ENCODE measurements around the gene WDR35. TPM values are rescaled to one million over a fixed set of nuclear protein-coding genes. Genes with fewer than 3 reads are reported as not detected.

The WDR35 gene
- total RNA-seq, 1 experiment from 2014 or later, result 29.4 TPM

DNA sequence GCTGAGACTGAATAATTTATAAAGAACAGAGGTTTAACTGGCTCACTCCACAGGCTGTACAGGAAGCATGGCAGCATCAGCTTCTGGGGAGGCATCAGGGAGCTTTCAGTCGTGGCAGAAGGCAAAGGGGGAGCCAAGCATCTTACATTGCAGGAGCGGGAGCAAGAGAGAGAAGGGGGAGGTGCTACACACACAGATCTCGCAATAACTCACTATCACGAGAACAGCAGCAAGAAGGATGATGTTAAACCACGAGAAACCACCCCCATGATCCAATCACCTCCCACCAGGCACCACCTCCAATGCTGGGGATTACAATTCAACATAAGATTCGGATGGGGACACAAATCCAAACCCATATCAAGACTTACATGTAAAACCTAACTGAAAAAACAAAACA lies 40.3 kb upstream of the WDR35 start:
- H3K4me3 ChIP-seq (ENCODE audit: low read depth, low read length, poor library complexity, severe bottlenecking), result no peak overlapping the region
- no peaks in the 10 kb centered on the region for H3K27me3 ChIP-seq (replicated peaks; ENCODE audit: insufficient read depth, low read depth, low read length, poor library complexity)
- CTCF ChIA-PET, result no interaction called here
- POLR2A ChIA-PET (ENCODE audit: low non-redundant PET), result interaction anchor here (0.7 kb wide), 1 partner anchor 602 kb away, joined by 11 read pairs; no protein-coding TSS in a partner anchor
- H3K27ac ChIP-seq (ENCODE audit: low read depth, low read length, poor library complexity, severe bottlenecking), result no peak overlapping the region
- H3K9me3 ChIP-seq (ENCODE audit: low read depth, low read length, poor library complexity, severe bottlenecking), result peaks cover 12% of the 10 kb centered on the region
- DNase-seq (ENCODE audit: low spot score), result no peak
- TF ChIP-seq, protein P1, sequence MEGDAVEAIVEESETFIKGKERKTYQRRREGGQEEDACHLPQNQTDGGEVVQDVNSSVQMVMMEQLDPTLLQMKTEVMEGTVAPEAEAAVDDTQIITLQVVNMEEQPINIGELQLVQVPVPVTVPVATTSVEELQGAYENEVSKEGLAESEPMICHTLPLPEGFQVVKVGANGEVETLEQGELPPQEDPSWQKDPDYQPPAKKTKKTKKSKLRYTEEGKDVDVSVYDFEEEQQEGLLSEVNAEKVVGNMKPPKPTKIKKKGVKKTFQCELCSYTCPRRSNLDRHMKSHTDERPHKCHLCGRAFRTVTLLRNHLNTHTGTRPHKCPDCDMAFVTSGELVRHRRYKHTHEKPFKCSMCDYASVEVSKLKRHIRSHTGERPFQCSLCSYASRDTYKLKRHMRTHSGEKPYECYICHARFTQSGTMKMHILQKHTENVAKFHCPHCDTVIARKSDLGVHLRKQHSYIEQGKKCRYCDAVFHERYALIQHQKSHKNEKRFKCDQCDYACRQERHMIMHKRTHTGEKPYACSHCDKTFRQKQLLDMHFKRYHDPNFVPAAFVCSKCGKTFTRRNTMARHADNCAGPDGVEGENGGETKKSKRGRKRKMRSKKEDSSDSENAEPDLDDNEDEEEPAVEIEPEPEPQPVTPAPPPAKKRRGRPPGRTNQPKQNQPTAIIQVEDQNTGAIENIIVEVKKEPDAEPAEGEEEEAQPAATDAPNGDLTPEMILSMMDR (conservative IDR thresholded peaks at IDR 0.05; ENCODE audit: low read depth, low read length), result no peak
- no peak for TF ChIP-seq EZH2 (IDR thresholded peaks at IDR 0.05; ENCODE audit: borderline replicate concordance, low read depth, low read length, poor library complexity, severe bottlenecking)
- BruUV-seq (replicated peaks), result no TSS peak
- H3K36me3 ChIP-seq (ENCODE audit: insufficient read depth, low read length, poor library complexity, severe bottlenecking), result peaks cover 76% of the 10 kb centered on the region
- intact Hi-C loops (cut with micrococcal nuclease; ENCODE audit: unreplicated experiment), result no loop called here
- H3K4me1 ChIP-seq (ENCODE audit: insufficient read depth, low read length, poor library complexity, severe bottlenecking), result peaks cover 6% of the 10 kb centered on the region

DNA sequence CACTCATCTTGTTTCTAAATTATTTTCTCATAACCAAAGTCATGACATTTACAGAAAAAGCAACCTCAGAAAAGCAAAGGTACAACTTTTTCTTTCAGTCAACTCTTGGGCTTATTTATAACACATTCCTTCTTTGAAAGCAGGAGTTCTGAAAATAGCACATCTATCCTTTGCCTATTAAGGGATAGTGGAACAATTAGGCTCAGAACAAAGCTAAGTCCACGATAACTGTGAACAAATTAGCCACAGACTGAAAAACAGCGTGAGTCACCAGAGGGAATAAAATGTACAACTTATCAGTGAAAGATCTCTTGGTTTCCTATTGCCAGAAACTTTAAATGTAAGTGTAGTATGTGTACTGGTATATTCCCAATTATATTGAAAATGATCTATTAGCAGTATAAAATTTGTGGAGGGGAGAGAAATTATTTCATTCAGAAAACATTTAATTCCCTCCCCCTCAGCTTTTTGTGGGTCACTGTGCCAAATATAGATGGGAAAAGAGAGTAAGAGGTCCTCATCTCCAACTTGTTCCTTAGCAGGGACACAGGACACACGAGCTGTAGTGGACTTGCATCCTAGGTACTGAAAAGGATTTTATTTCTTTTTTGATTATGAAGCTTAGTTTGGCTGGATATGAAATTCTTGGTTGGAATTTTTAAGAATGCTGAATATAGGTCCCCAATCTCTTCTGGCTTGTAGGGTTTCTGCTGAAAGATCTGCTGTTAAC lies 38.0 kb upstream of the WDR35 start:
- Histone ChIP-seq H3K9me3 (ENCODE audit: low read depth, low read length, poor library complexity, severe bottlenecking) (peaks cover 12% of the 10 kb centered on the region), H3K4me3 (ENCODE audit: low read depth, low read length, poor library complexity, severe bottlenecking) (no peak overlapping the region), H3K4me1 (ENCODE audit: insufficient read depth, low read length, poor library complexity, severe bottlenecking) (peaks cover 9% of the 10 kb centered on the region), H3K27ac (ENCODE audit: low read depth, low read length, poor library complexity, severe bottlenecking) (no peak overlapping the region), H3K27me3 (replicated peaks; ENCODE audit: insufficient read depth, low read depth, low read length, poor library complexity) (no peaks in the 10 kb centered on the region), H3K36me3 (ENCODE audit: insufficient read depth, low read length, poor library complexity, severe bottlenecking) (peaks cover 52% of the 10 kb centered on the region)
- CTCF ChIA-PET, result interaction anchor here (0.6 kb wide), 1 partner anchor 12 kb away, joined by 4 read pairs; no protein-coding TSS in a partner anchor
- TF ChIP-seq, protein P1 (conservative IDR thresholded peaks at IDR 0.05; ENCODE audit: low read depth, low read length), result no peak
- no peak for TF ChIP-seq EZH2 (IDR thresholded peaks at IDR 0.05; ENCODE audit: borderline replicate concordance, low read depth, low read length, poor library complexity, severe bottlenecking)
- no peak for DNase-seq (ENCODE audit: low spot score)
- intact Hi-C loops (cut with micrococcal nuclease; ENCODE audit: unreplicated experiment), result no loop called here
- POLR2A ChIA-PET (ENCODE audit: low non-redundant PET), result no interaction called here
- BruUV-seq (replicated peaks), result no TSS peak

DNA sequence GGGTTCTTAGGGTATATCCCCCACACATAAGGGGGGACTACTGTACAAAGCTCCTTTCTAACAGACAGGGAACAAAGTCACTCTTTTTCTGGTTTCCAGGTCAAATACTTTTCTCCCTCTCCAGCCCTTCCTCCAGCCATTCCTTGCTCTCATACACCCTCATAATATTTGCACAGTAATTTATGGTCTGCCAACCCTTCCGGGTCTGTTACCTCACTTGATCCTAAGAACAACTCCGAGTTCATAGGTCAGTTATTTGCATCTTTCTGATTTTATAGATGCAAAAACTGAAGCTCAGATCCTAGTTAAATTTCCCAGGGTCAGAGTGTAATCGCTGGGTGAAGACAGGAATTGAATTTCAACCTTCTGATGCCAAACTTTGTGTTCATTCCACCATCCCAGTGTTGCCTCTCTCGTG lies 37.4 kb upstream of the WDR35 start:
- ChIA-PET CTCF (no interaction called here), POLR2A (ENCODE audit: low non-redundant PET) (no interaction called here)
- H3K4me3 ChIP-seq (ENCODE audit: low read depth, low read length, poor library complexity, severe bottlenecking), result no peak overlapping the region
- H3K27me3 ChIP-seq (replicated peaks; ENCODE audit: insufficient read depth, low read depth, low read length, poor library complexity), result no peaks in the 10 kb centered on the region
- peaks cover 46% of the 10 kb centered on the region for H3K36me3 ChIP-seq (ENCODE audit: insufficient read depth, low read length, poor library complexity, severe bottlenecking)
- no TSS peak for BruUV-seq (replicated peaks)
- no peak overlapping the region for H3K27ac ChIP-seq (ENCODE audit: low read depth, low read length, poor library complexity, severe bottlenecking)
- H3K9me3 ChIP-seq (ENCODE audit: low read depth, low read length, poor library complexity, severe bottlenecking), result peaks cover 12% of the 10 kb centered on the region
- intact Hi-C loops (cut with micrococcal nuclease; ENCODE audit: unreplicated experiment), result no loop called here
- no peak for DNase-seq (ENCODE audit: low spot score)
- H3K4me1 ChIP-seq (ENCODE audit: insufficient read depth, low read length, poor library complexity, severe bottlenecking), result peaks cover 9% of the 10 kb centered on the region
- no peak for TF ChIP-seq EZH2 (IDR thresholded peaks at IDR 0.05; ENCODE audit: borderline replicate concordance, low read depth, low read length, poor library complexity, severe bottlenecking)
- TF ChIP-seq, protein P1 (conservative IDR thresholded peaks at IDR 0.05; ENCODE audit: low read depth, low read length), result no peak

Measured in A673 (cell line).